ENCODE data around the gene TTC12. TPM values are rescaled to one million over a fixed set of nuclear protein-coding genes. Genes with fewer than 3 reads are reported as not detected.

Gene TTC12
- total RNA-seq, 1 experiment from 2014 or later, result 7.6 TPM

GRCh38 chr11:113363996-113364641 is 49.7 kb downstream of the TTC12 start (continued):
- TF ChIP-seq, protein P1, sequence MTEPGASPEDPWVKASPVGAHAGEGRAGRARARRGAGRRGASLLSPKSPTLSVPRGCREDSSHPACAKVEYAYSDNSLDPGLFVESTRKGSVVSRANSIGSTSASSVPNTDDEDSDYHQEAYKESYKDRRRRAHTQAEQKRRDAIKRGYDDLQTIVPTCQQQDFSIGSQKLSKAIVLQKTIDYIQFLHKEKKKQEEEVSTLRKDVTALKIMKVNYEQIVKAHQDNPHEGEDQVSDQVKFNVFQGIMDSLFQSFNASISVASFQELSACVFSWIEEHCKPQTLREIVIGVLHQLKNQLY (CRISPR knock-in tag; IDR thresholded peaks at IDR 0.05), result no peak
- TF ChIP-seq MYBL2 (CRISPR knock-in tag; IDR thresholded peaks at IDR 0.05), result no peak
- TF ChIP-seq USF1 (CRISPR knock-in tag; IDR thresholded peaks at IDR 0.05), result no peak

- H3K4me1 Mint-ChIP-seq, result peaks cover 20% of the 10 kb centered on the region
- H3K36me3 Mint-ChIP-seq, result no peaks in the 10 kb centered on the region
- no peak for ATAC-seq
- no peak overlapping the region for H3K27ac Mint-ChIP-seq
- H3K27me3 Mint-ChIP-seq (ENCODE audit: low read depth), result no peaks in the 10 kb centered on the region
- ChIA-PET POLR2A (no interaction called here), CTCF (interaction anchor here (1.3 kb wide), 1 partner anchor 12 kb away, joined by 3 read pairs; no protein-coding TSS in a partner anchor)
- DNase-seq (ENCODE audit: low spot score), result no peak
- H3K4me3 Mint-ChIP-seq, result no peak overlapping the region
- TF ChIP-seq ZNF232 (CRISPR knock-in tag; IDR thresholded peaks at IDR 0.05), result no peak
- TF ChIP-seq, protein P2, sequence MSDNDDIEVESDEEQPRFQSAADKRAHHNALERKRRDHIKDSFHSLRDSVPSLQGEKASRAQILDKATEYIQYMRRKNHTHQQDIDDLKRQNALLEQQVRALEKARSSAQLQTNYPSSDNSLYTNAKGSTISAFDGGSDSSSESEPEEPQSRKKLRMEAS (CRISPR knock-in tag; IDR thresholded peaks at IDR 0.05), result no peak
- no peak for TF ChIP-seq FOXK1 (CRISPR knock-in tag; IDR thresholded peaks at IDR 0.05)
- no peak for TF ChIP-seq FOXP1 (CRISPR knock-in tag; IDR thresholded peaks at IDR 0.05; ENCODE audit: borderline replicate concordance)
- no peak for TF ChIP-seq ZNF219 (CRISPR knock-in tag; IDR thresholded peaks at IDR 0.05; ENCODE audit: borderline replicate concordance)
- TF ChIP-seq TP53 (CRISPR knock-in tag; IDR thresholded peaks at IDR 0.05), result no peak
- TF ChIP-seq ZNF121 (CRISPR knock-in tag; IDR thresholded peaks at IDR 0.05), result no peak
- TF ChIP-seq, protein P3, sequence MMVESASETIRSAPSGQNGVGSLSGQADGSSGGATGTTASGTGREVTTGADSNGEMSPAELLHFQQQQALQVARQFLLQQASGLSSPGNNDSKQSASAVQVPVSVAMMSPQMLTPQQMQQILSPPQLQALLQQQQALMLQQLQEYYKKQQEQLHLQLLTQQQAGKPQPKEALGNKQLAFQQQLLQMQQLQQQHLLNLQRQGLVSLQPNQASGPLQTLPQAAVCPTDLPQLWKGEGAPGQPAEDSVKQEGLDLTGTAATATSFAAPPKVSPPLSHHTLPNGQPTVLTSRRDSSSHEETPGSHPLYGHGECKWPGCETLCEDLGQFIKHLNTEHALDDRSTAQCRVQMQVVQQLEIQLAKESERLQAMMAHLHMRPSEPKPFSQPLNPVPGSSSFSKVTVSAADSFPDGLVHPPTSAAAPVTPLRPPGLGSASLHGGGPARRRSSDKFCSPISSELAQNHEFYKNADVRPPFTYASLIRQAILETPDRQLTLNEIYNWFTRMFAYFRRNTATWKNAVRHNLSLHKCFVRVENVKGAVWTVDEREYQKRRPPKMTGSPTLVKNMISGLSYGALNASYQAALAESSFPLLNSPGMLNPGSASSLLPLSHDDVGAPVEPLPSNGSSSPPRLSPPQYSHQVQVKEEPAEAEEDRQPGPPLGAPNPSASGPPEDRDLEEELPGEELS (CRISPR knock-in tag; IDR thresholded peaks at IDR 0.05), result no peak
- TF ChIP-seq, protein P4, sequence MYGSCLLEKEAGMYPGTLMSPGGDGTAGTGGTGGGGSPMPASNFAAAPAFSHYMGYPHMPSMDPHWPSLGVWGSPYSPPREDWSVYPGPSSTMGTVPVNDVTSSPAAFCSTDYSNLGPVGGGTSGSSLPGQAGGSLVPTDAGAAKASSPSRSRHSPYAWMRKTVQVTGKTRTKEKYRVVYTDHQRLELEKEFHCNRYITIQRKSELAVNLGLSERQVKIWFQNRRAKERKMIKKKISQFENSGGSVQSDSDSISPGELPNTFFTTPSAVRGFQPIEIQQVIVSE (CRISPR knock-in tag; IDR thresholded peaks at IDR 0.05; ENCODE audit: borderline replicate concordance), result no peak
- TF ChIP-seq, protein P5, sequence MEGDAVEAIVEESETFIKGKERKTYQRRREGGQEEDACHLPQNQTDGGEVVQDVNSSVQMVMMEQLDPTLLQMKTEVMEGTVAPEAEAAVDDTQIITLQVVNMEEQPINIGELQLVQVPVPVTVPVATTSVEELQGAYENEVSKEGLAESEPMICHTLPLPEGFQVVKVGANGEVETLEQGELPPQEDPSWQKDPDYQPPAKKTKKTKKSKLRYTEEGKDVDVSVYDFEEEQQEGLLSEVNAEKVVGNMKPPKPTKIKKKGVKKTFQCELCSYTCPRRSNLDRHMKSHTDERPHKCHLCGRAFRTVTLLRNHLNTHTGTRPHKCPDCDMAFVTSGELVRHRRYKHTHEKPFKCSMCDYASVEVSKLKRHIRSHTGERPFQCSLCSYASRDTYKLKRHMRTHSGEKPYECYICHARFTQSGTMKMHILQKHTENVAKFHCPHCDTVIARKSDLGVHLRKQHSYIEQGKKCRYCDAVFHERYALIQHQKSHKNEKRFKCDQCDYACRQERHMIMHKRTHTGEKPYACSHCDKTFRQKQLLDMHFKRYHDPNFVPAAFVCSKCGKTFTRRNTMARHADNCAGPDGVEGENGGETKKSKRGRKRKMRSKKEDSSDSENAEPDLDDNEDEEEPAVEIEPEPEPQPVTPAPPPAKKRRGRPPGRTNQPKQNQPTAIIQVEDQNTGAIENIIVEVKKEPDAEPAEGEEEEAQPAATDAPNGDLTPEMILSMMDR (IDR thresholded peaks at IDR 0.05), result no peak
- TF ChIP-seq, protein P6, sequence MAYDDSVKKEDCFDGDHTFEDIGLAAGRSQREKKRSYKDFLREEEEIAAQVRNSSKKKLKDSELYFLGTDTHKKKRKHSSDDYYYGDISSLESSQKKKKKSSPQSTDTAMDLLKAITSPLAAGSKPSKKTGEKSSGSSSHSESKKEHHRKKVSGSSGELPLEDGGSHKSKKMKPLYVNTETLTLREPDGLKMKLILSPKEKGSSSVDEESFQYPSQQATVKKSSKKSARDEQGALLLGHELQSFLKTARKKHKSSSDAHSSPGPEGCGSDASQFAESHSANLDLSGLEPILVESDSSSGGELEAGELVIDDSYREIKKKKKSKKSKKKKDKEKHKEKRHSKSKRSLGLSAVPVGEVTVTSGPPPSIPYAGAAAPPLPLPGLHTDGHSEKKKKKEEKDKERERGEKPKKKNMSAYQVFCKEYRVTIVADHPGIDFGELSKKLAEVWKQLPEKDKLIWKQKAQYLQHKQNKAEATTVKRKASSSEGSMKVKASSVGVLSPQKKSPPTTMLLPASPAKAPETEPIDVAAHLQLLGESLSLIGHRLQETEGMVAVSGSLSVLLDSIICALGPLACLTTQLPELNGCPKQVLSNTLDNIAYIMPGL (CRISPR knock-in tag; IDR thresholded peaks at IDR 0.05), result no peak
- TF ChIP-seq ZNF317 (CRISPR knock-in tag; IDR thresholded peaks at IDR 0.05; ENCODE audit: borderline replicate concordance, low read depth), result no peak
- no peak for TF ChIP-seq SOX15 (CRISPR knock-in tag; IDR thresholded peaks at IDR 0.05)
- TF ChIP-seq IRF1 (CRISPR knock-in tag; IDR thresholded peaks at IDR 0.05), result no peak
- TF ChIP-seq NFATC4 (CRISPR knock-in tag; IDR thresholded peaks at IDR 0.05), result no peak
- TF ChIP-seq ZNF425 (CRISPR knock-in tag; conservative IDR thresholded peaks at IDR 0.05), result no peak
- no peak for TF ChIP-seq JAZF1 (CRISPR knock-in tag; IDR thresholded peaks at IDR 0.05)
- TF ChIP-seq, protein P7, sequence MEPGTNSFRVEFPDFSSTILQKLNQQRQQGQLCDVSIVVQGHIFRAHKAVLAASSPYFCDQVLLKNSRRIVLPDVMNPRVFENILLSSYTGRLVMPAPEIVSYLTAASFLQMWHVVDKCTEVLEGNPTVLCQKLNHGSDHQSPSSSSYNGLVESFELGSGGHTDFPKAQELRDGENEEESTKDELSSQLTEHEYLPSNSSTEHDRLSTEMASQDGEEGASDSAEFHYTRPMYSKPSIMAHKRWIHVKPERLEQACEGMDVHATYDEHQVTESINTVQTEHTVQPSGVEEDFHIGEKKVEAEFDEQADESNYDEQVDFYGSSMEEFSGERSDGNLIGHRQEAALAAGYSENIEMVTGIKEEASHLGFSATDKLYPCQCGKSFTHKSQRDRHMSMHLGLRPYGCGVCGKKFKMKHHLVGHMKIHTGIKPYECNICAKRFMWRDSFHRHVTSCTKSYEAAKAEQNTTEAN (CRISPR knock-in tag; IDR thresholded peaks at IDR 0.05), result no peak
- TF ChIP-seq GRHL2 (CRISPR knock-in tag; IDR thresholded peaks at IDR 0.05; ENCODE audit: insufficient replicate concordance, severe bottlenecking), result no peak
- no peaks in the 10 kb centered on the region for H3K9me3 Mint-ChIP-seq
Observed at GRCh38 chr11:113365895-113366294, 51.5 kb downstream of the TTC12 start.
